Nephron progenitor cell (in vitro differentiated cells): ENCODE data around the gene RBM24.

Experiments used
- DNase-seq: peaks from one replicate; pipeline ENCODE4 v3.0.0; 2021
- H3K27ac Mint-ChIP-seq: 2 replicates; pipeline ENCODE4 v1.8.0; 2021; ENCODE audit warnings: mild to moderate bottlenecking, moderate library complexity, mixed read lengths
- H3K27me3 Mint-ChIP-seq: 2 replicates; pipeline ENCODE4 v1.8.0; 2021; ENCODE audit warnings: mild to moderate bottlenecking, low read depth, mixed read lengths; ENCODE audit not compliant: poor library complexity
- H3K36me3 Mint-ChIP-seq: 2 replicates; pipeline ENCODE4 v1.8.0; 2021; ENCODE audit warnings: low read depth, mixed read lengths
- H3K4me1 Mint-ChIP-seq: 2 replicates; pipeline ENCODE4 v1.8.0; 2021; ENCODE audit warnings: mixed read lengths
- H3K4me3 Mint-ChIP-seq: 2 replicates; pipeline ENCODE4 v1.8.0; 2021; ENCODE audit warnings: mild to moderate bottlenecking, moderate library complexity, mixed read lengths
- H3K9me3 Mint-ChIP-seq: 2 replicates; pipeline ENCODE4 v1.8.0; 2021; ENCODE audit warnings: mild to moderate bottlenecking, moderate library complexity, mixed read lengths
- TF ChIP-seq, protein P1 (sequence below): fragments of 200-600 bp; sonication (generic); IDR thresholded peaks from 2 replicates; pipeline ENCODE4 v1.5.0; 2021; ENCODE audit warnings: antibody characterized with exemption

Gene RBM24

DNA sequence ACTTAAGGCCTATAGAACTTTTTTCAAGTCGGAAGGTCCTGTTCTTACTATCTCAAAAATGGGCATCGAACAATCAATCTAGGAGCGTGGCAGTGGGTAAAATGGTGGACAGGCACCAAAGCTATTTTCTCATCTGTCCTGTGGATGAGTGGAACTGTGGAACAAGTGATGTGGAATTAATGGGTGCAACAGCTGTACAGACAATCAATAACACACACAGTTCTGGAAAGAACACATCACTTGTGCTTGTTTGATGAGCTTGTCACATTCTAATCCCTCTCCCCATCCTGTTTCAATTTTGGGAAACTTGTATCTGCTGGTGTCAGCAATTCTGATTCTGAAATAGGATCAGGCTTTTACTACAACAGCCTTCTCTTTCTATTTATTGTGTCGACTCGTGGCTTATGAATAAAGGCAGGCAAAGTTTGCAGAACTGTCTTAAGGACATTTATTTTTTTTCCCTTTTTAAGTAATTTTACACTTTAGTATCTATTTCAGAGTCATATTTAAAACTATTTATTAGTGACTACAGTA is 11.5 kb downstream of the RBM24 start:
- H3K9me3 Mint-ChIP-seq: peaks cover 4% of the 10 kb centered on the region
- H3K4me3 Mint-ChIP-seq: no peak overlapping the region
- DNase-seq: no peak
- TF ChIP-seq, protein P1, sequence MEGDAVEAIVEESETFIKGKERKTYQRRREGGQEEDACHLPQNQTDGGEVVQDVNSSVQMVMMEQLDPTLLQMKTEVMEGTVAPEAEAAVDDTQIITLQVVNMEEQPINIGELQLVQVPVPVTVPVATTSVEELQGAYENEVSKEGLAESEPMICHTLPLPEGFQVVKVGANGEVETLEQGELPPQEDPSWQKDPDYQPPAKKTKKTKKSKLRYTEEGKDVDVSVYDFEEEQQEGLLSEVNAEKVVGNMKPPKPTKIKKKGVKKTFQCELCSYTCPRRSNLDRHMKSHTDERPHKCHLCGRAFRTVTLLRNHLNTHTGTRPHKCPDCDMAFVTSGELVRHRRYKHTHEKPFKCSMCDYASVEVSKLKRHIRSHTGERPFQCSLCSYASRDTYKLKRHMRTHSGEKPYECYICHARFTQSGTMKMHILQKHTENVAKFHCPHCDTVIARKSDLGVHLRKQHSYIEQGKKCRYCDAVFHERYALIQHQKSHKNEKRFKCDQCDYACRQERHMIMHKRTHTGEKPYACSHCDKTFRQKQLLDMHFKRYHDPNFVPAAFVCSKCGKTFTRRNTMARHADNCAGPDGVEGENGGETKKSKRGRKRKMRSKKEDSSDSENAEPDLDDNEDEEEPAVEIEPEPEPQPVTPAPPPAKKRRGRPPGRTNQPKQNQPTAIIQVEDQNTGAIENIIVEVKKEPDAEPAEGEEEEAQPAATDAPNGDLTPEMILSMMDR: no peak
- H3K4me1 Mint-ChIP-seq: no peaks in the 10 kb centered on the region
- peaks cover 3% of the 10 kb centered on the region for H3K27me3 Mint-ChIP-seq
- H3K27ac Mint-ChIP-seq: no peak overlapping the region
- H3K36me3 Mint-ChIP-seq: peaks cover 10% of the 10 kb centered on the region

- Mint-ChIP-seq H3K9me3 (peaks cover 4% of the 10 kb centered on the region), H3K27me3 (peaks cover 3% of the 10 kb centered on the region)
These were observed 12.2 kb downstream of the RBM24 start for GRCh38 chr6:17293395-17293794.

DNA sequence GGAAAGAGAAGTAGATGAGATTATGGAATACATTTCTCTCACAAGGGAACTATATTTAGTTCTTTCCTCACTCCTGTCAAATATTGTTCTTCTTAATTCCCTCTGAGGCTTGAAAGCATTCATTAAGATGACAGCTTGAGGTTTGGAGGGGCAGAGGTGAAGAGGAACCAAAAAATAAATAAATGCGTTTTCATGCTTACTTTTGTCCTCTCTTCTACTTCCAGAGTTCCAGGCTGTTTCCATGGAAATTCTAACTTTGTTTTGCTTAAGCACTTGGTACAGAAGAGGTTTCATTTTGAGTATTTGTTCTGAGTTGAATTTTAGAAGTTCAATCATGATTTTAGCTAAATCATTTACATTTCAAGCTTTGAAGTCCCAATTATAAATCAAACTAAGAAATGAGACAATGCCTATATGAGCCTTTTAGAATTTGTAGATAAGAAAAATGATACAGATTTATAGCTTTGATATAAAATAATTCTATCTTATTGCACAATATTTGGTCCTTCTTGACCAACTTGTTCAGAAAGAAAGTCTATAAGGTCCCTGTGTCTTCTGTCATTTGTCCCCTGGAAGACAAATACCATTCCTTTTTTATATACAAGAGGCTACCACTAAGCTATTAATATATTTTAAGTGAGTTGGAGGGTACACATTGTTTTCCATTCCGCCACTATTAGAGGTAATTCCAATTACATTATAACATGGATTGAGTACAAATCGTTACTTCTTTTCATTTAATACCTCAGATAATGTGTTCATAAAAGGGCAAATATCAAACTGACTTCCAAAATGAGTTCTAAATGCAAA is 16.3 kb downstream of the RBM24 start:
- no peak overlapping the region for H3K27ac Mint-ChIP-seq
- no peak for DNase-seq
- no peaks in the 10 kb centered on the region for H3K36me3 Mint-ChIP-seq

More at GRCh38 chr6:17293395-17293794, 12.2 kb downstream of the RBM24 start:
- Mint-ChIP-seq H3K4me3 (no peak overlapping the region), H3K4me1 (no peaks in the 10 kb centered on the region), H3K27ac (no peak overlapping the region), H3K36me3 (peaks cover 4% of the 10 kb centered on the region)
- TF ChIP-seq, protein P1: no peak
- DNase-seq: no peak

GRCh38 chr6:17298257-17298656 is 17.1 kb downstream of the RBM24 start:
- Mint-ChIP-seq H3K36me3 (no peaks in the 10 kb centered on the region), H3K9me3 (peaks cover 8% of the 10 kb centered on the region)

More for the DNA sequence above, 16.3 kb downstream of the RBM24 start:
- Mint-ChIP-seq H3K4me1 (no peaks in the 10 kb centered on the region), H3K4me3 (no peak overlapping the region), H3K27me3 (no peaks in the 10 kb centered on the region), H3K9me3 (peaks cover 8% of the 10 kb centered on the region)
- TF ChIP-seq, protein P1: no peak

DNA sequence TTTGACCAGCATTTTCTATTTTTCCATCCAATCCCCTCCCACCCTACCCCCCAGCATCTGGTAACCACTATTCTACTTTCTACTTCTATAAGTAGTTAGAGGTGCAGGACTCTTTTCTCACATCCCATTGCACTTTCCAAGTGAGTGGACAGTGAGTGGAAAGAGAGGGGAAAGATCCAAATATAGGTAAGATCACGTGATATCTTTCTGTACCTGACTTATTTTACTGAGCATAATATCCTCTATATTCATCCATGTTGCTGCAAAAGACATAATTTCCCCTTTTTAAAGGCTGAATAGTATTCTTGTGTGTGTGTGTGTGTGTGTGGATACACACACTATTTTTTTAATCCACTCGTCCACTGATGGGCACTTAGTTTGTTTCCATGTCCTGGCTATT is 18.1 kb downstream of the RBM24 start:
- H3K4me3 Mint-ChIP-seq: no peak overlapping the region
- H3K27ac Mint-ChIP-seq: no peak overlapping the region
- H3K27me3 Mint-ChIP-seq: peaks cover 4% of the 10 kb centered on the region
- H3K9me3 Mint-ChIP-seq: peaks cover 8% of the 10 kb centered on the region
- H3K36me3 Mint-ChIP-seq: no peaks in the 10 kb centered on the region
- no peak for DNase-seq
- H3K4me1 Mint-ChIP-seq: no peaks in the 10 kb centered on the region
- TF ChIP-seq, protein P1: no peak

More at GRCh38 chr6:17298257-17298656, 17.1 kb downstream of the RBM24 start:
- H3K27ac Mint-ChIP-seq: no peak overlapping the region
- TF ChIP-seq, protein P1: no peak
- no peaks in the 10 kb centered on the region for H3K4me1 Mint-ChIP-seq
- H3K4me3 Mint-ChIP-seq: no peak overlapping the region
- no peak for DNase-seq
- peaks cover 4% of the 10 kb centered on the region for H3K27me3 Mint-ChIP-seq
